ENCODE measurements around the gene LEMD1.
"Not testable (repeated sequence)": the region's sequence is repeated elsewhere in the genome, so short reads cannot be mapped to it uniquely, and the experiment has no call there.

LEMD1 gene

GRCh38 chr1:205376739-205377138 lies 45.1 kb downstream of the LEMD1 start:
- no peak for DNase-seq

- no peak for DNase-seq
These were observed 45.9 kb downstream of the LEMD1 start for GRCh38 chr1:205375835-205376545.

- DNase-seq: no peak
These were observed 47.4 kb downstream of the LEMD1 start for GRCh38 chr1:205374210-205375078.

GRCh38 chr1:205373798-205374175 lies 48.1 kb downstream of the LEMD1 start:
- DNase-seq: no peak

GRCh38 chr1:205373022-205373797 lies 48.6 kb downstream of the LEMD1 start:
- no peak for DNase-seq

- DNase-seq: no peak
These were observed 49.8 kb downstream of the LEMD1 start for GRCh38 chr1:205371871-205372660.

GRCh38 chr1:205370780-205371179 lies 51.1 kb downstream of the LEMD1 start:
- no peak for DNase-seq

GRCh38 chr1:205369701-205370123 lies 52.1 kb downstream of the LEMD1 start:
- DNase-seq: no peak

GRCh38 chr1:205368478-205368877 lies 53.4 kb downstream of the LEMD1 start:
- DNase-seq: no peak

- no peak for DNase-seq
These were observed 55.9 kb downstream of the LEMD1 start for GRCh38 chr1:205365945-205366463.

- not testable (repeated sequence) for DNase-seq
These were observed 56.8 kb downstream of the LEMD1 start for GRCh38 chr1:205365086-205365485.

- no peak for DNase-seq
These were observed 61.0 kb downstream of the LEMD1 start for GRCh38 chr1:205360891-205361290.

- no peak for DNase-seq
These were observed 61.9 kb downstream of the LEMD1 start for GRCh38 chr1:205359771-205360565.

GRCh38 chr1:205358579-205358978 lies 63.3 kb downstream of the LEMD1 start:
- no peak for DNase-seq

- DNase-seq: no peak
These were observed 64.3 kb downstream of the LEMD1 start for GRCh38 chr1:205357567-205357966.

GRCh38 chr1:205356440-205357139 lies 65.3 kb downstream of the LEMD1 start, which contains the start of gene KLHDC8A:
Gene KLHDC8A (minus strand): TSS chr1:205356922. CDS start chr1:205343604, 13,318 bp downstream.
- no peak for DNase-seq

GRCh38 chr1:205355075-205355453 lies 66.8 kb downstream of the LEMD1 start:
- no peak for DNase-seq

GRCh38 chr1:205354259-205355074 lies 67.4 kb downstream of the LEMD1 start:
- peak; percentile 49 for DNase-seq

GRCh38 chr1:205353612-205354011 lies 68.2 kb downstream of the LEMD1 start:
- DNase-seq: no peak

- no peak for DNase-seq
These were observed 68.7 kb downstream of the LEMD1 start for GRCh38 chr1:205353191-205353590.
